ENCODE measurements around the gene UBN1.

GRCh38 chr16:4877380-4877685 is 30.1 kb downstream of the UBN1 start:
- no peak for TF ChIP-seq CTCF (IDR thresholded peaks at IDR 0.05; ENCODE audit: borderline replicate concordance, extremely low read depth, low read length, poor library complexity, severe bottlenecking)
- TF ChIP-seq EZH2 (IDR thresholded peaks at IDR 0.05; ENCODE audit: borderline replicate concordance, low read depth, low read length, severe bottlenecking) = no peak

Measured in DND-41 (cell line).